ENCODE data around the gene VWDE. TPM values are rescaled to one million over a fixed set of nuclear protein-coding genes. Genes with fewer than 3 reads are reported as not detected.

VWDE gene
- total RNA-seq, 1 experiment from 2014 or later = 0.70 TPM

GRCh38 chr7:12422554-12423320, 19.1 kb upstream of the VWDE start:
- H3K36me3 Mint-ChIP-seq (ENCODE audit: insufficient read depth, unreplicated experiment) = no peaks in the 10 kb centered on the region
- H3K4me1 ChIP-seq = no peaks in the 10 kb centered on the region
- no peaks in the 10 kb centered on the region for H3K4me1 Mint-ChIP-seq (ENCODE audit: low read depth, unreplicated experiment)
- no peak for TF ChIP-seq CTCF (IDR thresholded peaks at IDR 0.05; ENCODE audit: insufficient read depth in 1 of 2, low read depth in 1 of 2, low read length in 1 of 2, severe bottlenecking in 1 of 2, unreplicated experiment in 1 of 2)
- H3K27me3 Mint-ChIP-seq (ENCODE audit: insufficient read depth, unreplicated experiment) = no peaks in the 10 kb centered on the region
- H3K9me3 ChIP-seq = no peaks in the 10 kb centered on the region
- DNase-seq = no peak
- H3K27ac Mint-ChIP-seq (ENCODE audit: unreplicated experiment) = no peak overlapping the region
- intact Hi-C loops (cut with micrococcal nuclease; ENCODE audit: unreplicated experiment) = no loop called here
- POLR2A ChIA-PET = no interaction called here
- H3K4me3 ChIP-seq (ENCODE audit: low read depth, low read length) = no peak overlapping the region
- H3K36me3 ChIP-seq (ENCODE audit: control insufficient read depth, insufficient read depth, low read length) = no peaks in the 10 kb centered on the region
- H3K27me3 ChIP-seq (replicated peaks; ENCODE audit: control insufficient read depth, insufficient read depth, low read length) = no peaks in the 10 kb centered on the region
- no peak overlapping the region for H3K4me3 Mint-ChIP-seq (ENCODE audit: unreplicated experiment)
- no TSS peak for BruUV-seq (replicated peaks)
- CTCF ChIA-PET = interaction anchor here (0.9 kb wide), 1 partner anchor 11 kb away, joined by 3 read pairs; no protein-coding TSS in a partner anchor
- no peaks in the 10 kb centered on the region for H3K9me3 Mint-ChIP-seq (ENCODE audit: unreplicated experiment)

- Mint-ChIP-seq H3K9me3 (ENCODE audit: unreplicated experiment) (peaks cover 3% of the 10 kb centered on the region), H3K27me3 (ENCODE audit: insufficient read depth, unreplicated experiment) (no peaks in the 10 kb centered on the region), H3K4me1 (ENCODE audit: low read depth, unreplicated experiment) (no peaks in the 10 kb centered on the region), H3K4me3 (ENCODE audit: unreplicated experiment) (no peak overlapping the region), H3K27ac (ENCODE audit: unreplicated experiment) (no peak overlapping the region), H3K36me3 (ENCODE audit: insufficient read depth, unreplicated experiment) (no peaks in the 10 kb centered on the region)
- no peaks in the 10 kb centered on the region for H3K9me3 ChIP-seq
- no peak for DNase-seq
- H3K4me1 ChIP-seq = no peaks in the 10 kb centered on the region
- CTCF ChIA-PET = no interaction called here
- no peak overlapping the region for H3K4me3 ChIP-seq (ENCODE audit: low read depth, low read length)
- no TSS peak for BruUV-seq (replicated peaks)
- H3K27me3 ChIP-seq (replicated peaks; ENCODE audit: control insufficient read depth, insufficient read depth, low read length) = no peaks in the 10 kb centered on the region
- TF ChIP-seq CTCF (IDR thresholded peaks at IDR 0.05; ENCODE audit: insufficient read depth in 1 of 2, low read depth in 1 of 2, low read length in 1 of 2, severe bottlenecking in 1 of 2, unreplicated experiment in 1 of 2) = no peak
- no peaks in the 10 kb centered on the region for H3K36me3 ChIP-seq (ENCODE audit: control insufficient read depth, insufficient read depth, low read length)
- intact Hi-C loops (cut with micrococcal nuclease; ENCODE audit: unreplicated experiment) = no loop called here
- POLR2A ChIA-PET = no interaction called here
Measured at GRCh38 chr7:12418452-12418851, 14.8 kb upstream of the VWDE start.

GRCh38 chr7:12415072-12415471, 11.4 kb upstream of the VWDE start:
- CTCF ChIA-PET = no interaction called here
- no peak for DNase-seq
- peaks cover 10% of the 10 kb centered on the region for H3K9me3 Mint-ChIP-seq (ENCODE audit: unreplicated experiment)
- H3K9me3 ChIP-seq = peaks cover 8% of the 10 kb centered on the region; the same call in 1 of the 2 replicates
- no peaks in the 10 kb centered on the region for H3K36me3 Mint-ChIP-seq (ENCODE audit: insufficient read depth, unreplicated experiment)
- H3K27me3 Mint-ChIP-seq (ENCODE audit: insufficient read depth, unreplicated experiment) = no peaks in the 10 kb centered on the region
- no peak overlapping the region for H3K4me3 ChIP-seq (ENCODE audit: low read depth, low read length)
- H3K27ac Mint-ChIP-seq (ENCODE audit: unreplicated experiment) = no peak overlapping the region
- POLR2A ChIA-PET = no interaction called here
- intact Hi-C loops (cut with micrococcal nuclease; ENCODE audit: unreplicated experiment) = no loop called here
- H3K4me1 Mint-ChIP-seq (ENCODE audit: low read depth, unreplicated experiment) = no peaks in the 10 kb centered on the region
- BruUV-seq (replicated peaks) = no TSS peak
- H3K36me3 ChIP-seq (ENCODE audit: control insufficient read depth, insufficient read depth, low read length) = no peaks in the 10 kb centered on the region
- TF ChIP-seq CTCF (IDR thresholded peaks at IDR 0.05; ENCODE audit: insufficient read depth in 1 of 2, low read depth in 1 of 2, low read length in 1 of 2, severe bottlenecking in 1 of 2, unreplicated experiment in 1 of 2) = no peak
- H3K4me1 ChIP-seq = no peaks in the 10 kb centered on the region
- no peaks in the 10 kb centered on the region for H3K27me3 ChIP-seq (replicated peaks; ENCODE audit: control insufficient read depth, insufficient read depth, low read length)
- H3K4me3 Mint-ChIP-seq (ENCODE audit: unreplicated experiment) = no peak overlapping the region

Measured in Caco-2 (cell line).